Left lung (tissue), 10 donors: Measurements from ENCODE around the gene SLC24A3. TPM values are rescaled to one million over a fixed set of nuclear protein-coding genes. Genes with fewer than 3 reads are reported as not detected.

ENCODE experiments used
- ATAC-seq: fragments of 200-7000 bp; cut with Tn5 transposase; one replicate; pipeline ENCODE4 v1.9.1; 2020; ENCODE audit warnings: moderate library complexity
- DNase-seq, 4 donors: peaks; one replicate each; pipeline ENCODE4 v3.0.0-alpha.2; 2013 to 2020
- H3K27ac ChIP-seq, 2 donors: fragments of 200-600 bp; sonication (generic) in 1 of 2; one replicate each; pipeline versions ENCODE4 v1.5.0 to v1.8.0; 2020 to 2021
- H3K27me3 ChIP-seq, 2 donors: fragments of 200-600 bp; sonication (generic) in 1 of 2; one replicate each; pipeline versions ENCODE4 v1.5.0 to v1.8.0; 2020 to 2021
- H3K36me3 ChIP-seq, 2 donors: fragments of 200-600 bp; sonication (generic) in 1 of 2; one replicate each; pipeline versions ENCODE4 v1.5.0 to v1.8.0; 2020 to 2021
- H3K4me1 ChIP-seq, 2 donors: fragments of 200-600 bp; one replicate each; pipeline ENCODE4 v1.8.0; 2021
- H3K4me3 ChIP-seq, 2 donors: fragments of 200-600 bp; sonication (generic) in 1 of 2; one replicate each; pipeline versions ENCODE4 v1.5.0 to v1.8.0; 2020 to 2021; ENCODE audit warnings: mild to moderate bottlenecking in 1 of 2
- H3K9me3 ChIP-seq, 2 donors: fragments of 200-600 bp; sonication (generic) in 1 of 2; one replicate each; pipeline versions ENCODE4 v1.5.0 to v1.8.0; 2020 to 2021
- CTCF ChIP-seq, 2 donors: fragments of 200-600 bp; sonication (generic) in 1 of 2; IDR thresholded peaks; one replicate each; pipeline versions ENCODE4 v1.5.0 to v1.8.0; 2021; ENCODE audit warnings: antibody characterized with exemption in 2 of 2
- intact Hi-C, 2 donors: fragments of 100-400 bp; cut with DNase I; formaldehyde crosslinking; loops; one replicate each; pipeline versions ENCODE4 v1.11.2 to v1.14.2; 2022
- polyA plus RNA-seq, 6 donors: library from polyadenylated mRNA; unstranded; fragments of 120-200 nt; gene quantifications; one replicate each; pipeline ENCODE4 v1.2.1, GENCODE V29; 2013; ENCODE audit not compliant: insufficient read length in 6 of 6
- total RNA-seq, 2 donors: library from RNA; stranded (reverse); fragmentation: NEBNext Ultra II Directional; extraction: Animal tissue kit (Norgen Biotek cat#: 25700); gene quantifications; one replicate each; pipeline ENCODE4 v1.2.1, GENCODE V29; 2021
- donor health status: DM: no; HTN: yes; CAD: no.
- donor health status: DM: no; HTN: no; CAD: no.

Gene SLC24A3
- total and polyA plus RNA-seq, 8 donors = 4.4 to 8.7 (median 6.6) TPM

- TF ChIP-seq CTCF (IDR thresholded peaks at IDR 0.05) = no peak
- Histone ChIP-seq H3K27ac (no peak overlapping the region), H3K36me3 (no peaks in the 10 kb centered on the region), H3K27me3 (no peaks in the 10 kb centered on the region), H3K4me1 (peaks cover 8 to 12% of the 10 kb centered on the region in 2 donors), H3K4me3 (no peak overlapping the region), H3K9me3 (no peaks in the 10 kb centered on the region)
- DNase-seq (no peak), ATAC-seq (no peak)
- intact Hi-C loops = loop anchor here in 1 of 2 donors (10.0 kb wide), 1 partner anchor 76 kb away; no protein-coding TSS in a partner anchor
Observed at GRCh38 chr20:19771031-19771430, 558.6 kb downstream of the SLC24A3 start.
